ENCODE measurements around the gene FANCD2. TPM values are rescaled to one million over a fixed set of nuclear protein-coding genes. Genes with fewer than 3 reads are reported as not detected.

FANCD2 gene
- total RNA-seq, 4 donors from 2014 or later = 4.6 to 38.0 (median 7.7) TPM

GRCh38 chr3:9994086-9994844 is 32.0 kb upstream of the FANCD2 start:
- peak in 1 of 3 donors; percentile 19 for DNase-seq
- Histone ChIP-seq H3K27ac (no peak overlapping the region), H3K9me3 (no peaks in the 10 kb centered on the region), H3K36me3 (no peaks in the 10 kb centered on the region), H3K4me1 (no peaks in the 10 kb centered on the region), H3K27me3 (no peaks in the 10 kb centered on the region), H3K4me3 (no peak overlapping the region)
- no peak for TF ChIP-seq POLR2A (IDR thresholded peaks at IDR 0.05)
- no peak for TF ChIP-seq CTCF (IDR thresholded peaks at IDR 0.05)

- TF ChIP-seq POLR2A (IDR thresholded peaks at IDR 0.05) (no peak), CTCF (IDR thresholded peaks at IDR 0.05) (no peak)
- H3K4me3 ChIP-seq = no peak overlapping the region
- no peaks in the 10 kb centered on the region for H3K9me3 ChIP-seq
- H3K36me3 ChIP-seq = no peaks in the 10 kb centered on the region
- H3K27ac ChIP-seq = no peak overlapping the region
- no peaks in the 10 kb centered on the region for H3K27me3 ChIP-seq
- DNase-seq = peak in 2 of 3 donors; percentile 0 to 18
- H3K4me1 ChIP-seq = no peaks in the 10 kb centered on the region
Measured at GRCh38 chr3:10000686-10001085, 25.6 kb upstream of the FANCD2 start.

- Histone ChIP-seq H3K36me3 (no peaks in the 10 kb centered on the region), H3K27ac (no peak overlapping the region), H3K27me3 (no peaks in the 10 kb centered on the region), H3K4me3 (no peak overlapping the region), H3K9me3 (no peaks in the 10 kb centered on the region), H3K4me1 (no peaks in the 10 kb centered on the region)
- peak in 1 of 3 donors; percentile 29 for DNase-seq
- TF ChIP-seq CTCF (IDR thresholded peaks at IDR 0.05) (no peak), POLR2A (IDR thresholded peaks at IDR 0.05) (no peak)
Measured at GRCh38 chr3:10002951-10003350, 23.3 kb upstream of the FANCD2 start.

- Histone ChIP-seq H3K9me3 (no peaks in the 10 kb centered on the region), H3K4me3 (no peak overlapping the region), H3K36me3 (no peaks in the 10 kb centered on the region), H3K4me1 (peaks cover 0 to 7% (median 0%) of the 10 kb centered on the region in 4 donors), H3K27me3 (no peaks in the 10 kb centered on the region), H3K27ac (no peak overlapping the region)
- DNase-seq = peak in 2 of 3 donors; percentile 11 to 29
- TF ChIP-seq CTCF (IDR thresholded peaks at IDR 0.05) (no peak), POLR2A (IDR thresholded peaks at IDR 0.05) (no peak)
Measured at GRCh38 chr3:10004506-10004905, 21.7 kb upstream of the FANCD2 start.

- TF ChIP-seq POLR2A (IDR thresholded peaks at IDR 0.05) (no peak), CTCF (IDR thresholded peaks at IDR 0.05) (no peak)
- Histone ChIP-seq H3K36me3 (no peaks in the 10 kb centered on the region), H3K27ac (no peak overlapping the region), H3K27me3 (no peaks in the 10 kb centered on the region), H3K4me3 (no peak overlapping the region), H3K4me1 (peaks cover 0 to 13% (median 0%) of the 10 kb centered on the region in 4 donors), H3K9me3 (no peaks in the 10 kb centered on the region)
- peak in 2 of 3 donors; percentile 7 to 31 for DNase-seq
Measured at GRCh38 chr3:10004960-10005564, 21.2 kb upstream of the FANCD2 start.

Data from Peyer's patch (tissue), 4 donors.